Measurements from ENCODE around the gene MSX2. TPM values are rescaled to one million over a fixed set of nuclear protein-coding genes. Genes with fewer than 3 reads are reported as not detected.

The MSX2 gene
- total RNA-seq, 1 experiment from 2014 or later = 8.5 TPM

DNA sequence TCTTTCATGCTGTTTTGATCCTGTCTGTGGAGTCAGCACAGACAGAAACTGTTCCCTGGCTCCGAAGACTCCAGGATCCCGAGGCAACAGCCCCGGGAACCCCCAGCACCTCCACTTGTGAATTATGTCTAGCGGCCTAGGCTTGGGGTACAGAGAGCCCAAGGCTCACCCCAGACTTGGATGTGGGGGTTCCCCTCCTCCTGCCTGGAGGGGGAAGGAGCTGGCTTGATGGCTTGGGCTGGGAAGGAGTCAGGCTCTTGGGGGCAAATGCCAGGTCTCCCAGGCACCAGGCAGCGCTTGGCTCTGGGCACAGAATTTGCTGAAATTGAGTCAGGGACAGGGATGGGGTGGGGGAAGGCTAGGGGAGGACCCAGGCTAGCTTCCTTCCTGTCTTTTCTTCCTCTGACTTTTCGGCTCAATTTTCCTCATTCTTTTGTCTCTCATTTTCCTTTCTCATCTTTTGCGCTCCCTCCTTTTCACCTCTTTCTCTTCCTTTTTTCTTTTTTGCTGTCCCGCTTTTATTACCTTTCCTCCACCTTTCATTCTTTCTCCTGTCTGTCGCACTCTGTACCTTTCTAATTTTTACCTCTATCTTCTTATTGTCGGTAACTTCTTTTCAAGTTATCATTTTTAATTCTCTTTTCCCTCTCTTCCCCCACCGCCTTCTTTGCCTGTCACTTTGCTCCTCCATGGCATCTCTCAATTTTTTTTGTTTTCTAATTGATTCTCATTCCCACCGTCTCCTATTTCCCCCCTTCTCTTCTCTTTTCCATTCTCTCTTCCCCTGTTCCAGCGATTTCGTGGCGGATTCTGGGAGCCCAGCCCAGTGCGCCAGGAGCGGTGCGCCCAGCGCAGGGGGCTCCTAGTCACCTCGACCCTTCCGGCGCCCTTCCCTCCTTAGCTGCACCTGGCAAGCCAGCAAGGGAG lies 10.5 kb downstream of the MSX2 start:
- BruUV-seq (replicated peaks) = no TSS peak
- H3K27ac ChIP-seq (ENCODE audit: low read length) = no peak overlapping the region; the same call in 1 of the 2 replicates
- no peaks in the 10 kb centered on the region for H3K36me3 ChIP-seq (ENCODE audit: control insufficient read depth, insufficient read depth, low read length)
- peak overlapping the region; percentile 52 to 89 for H3K4me3 ChIP-seq (ENCODE audit: low read depth in 2 of 2, low read length in 2 of 2)
- H3K9me3 ChIP-seq (ENCODE audit: control insufficient read depth, insufficient read depth, low read depth, low read length) = no peaks in the 10 kb centered on the region
- TF ChIP-seq SIN3A (IDR thresholded peaks at IDR 0.05; ENCODE audit: borderline replicate concordance, insufficient read depth, low read depth, low read length) (no peak), REST (IDR thresholded peaks at IDR 0.05; ENCODE audit: insufficient read depth in 1 of 2, low read depth in 2 of 2, low read length in 1 of 2) (no peak), POLR2AphosphoS5 (IDR thresholded peaks at IDR 0.05; ENCODE audit: low read depth, low read length) (no peak), CTCF (IDR thresholded peaks at IDR 0.05) (no peak), TCF7L2 (IDR thresholded peaks at IDR 0.05; ENCODE audit: low read depth, low read length) (no peak)
- ChIA-PET POLR2A (no interaction called here), CTCF (no interaction called here)
- ATAC-seq (no peak), DNase-seq (ENCODE audit: low read depth, low spot score) (no peak)
- H3K27me3 ChIP-seq (ENCODE audit: control insufficient read depth, insufficient read depth, low read length) = peaks cover 3% of the 10 kb centered on the region; the same call in 1 of the 2 replicates
- H3K4me1 ChIP-seq (ENCODE audit: control insufficient read depth, insufficient read depth, low read length) = peaks cover 20% of the 10 kb centered on the region
- intact Hi-C loops (cut with micrococcal nuclease; ENCODE audit: unreplicated experiment) = loop anchor here (1.0 kb wide), 1 partner anchor 408 kb away; no protein-coding TSS in a partner anchor
- in situ Hi-C loops (cut with HindIII; ENCODE audit: low pct_unique_long_range_greater_than_20kb, low sequenced_read_pairs) = no loop called here

- in situ Hi-C loops (cut with HindIII; ENCODE audit: low pct_unique_long_range_greater_than_20kb, low sequenced_read_pairs) (no loop called here), intact Hi-C loops (cut with micrococcal nuclease; ENCODE audit: unreplicated experiment) (loop anchor here (1.0 kb wide), 1 partner anchor 316 kb away; no protein-coding TSS in a partner anchor)
- ChIA-PET POLR2A (no interaction called here), CTCF (interaction anchor here (0.6 to 1.5 kb wide), 4 partner anchors 39 to 530 kb away, joined by 3 to 5 read pairs (median 4); no protein-coding TSS in a partner anchor)
- H3K27me3 ChIP-seq (ENCODE audit: control insufficient read depth, insufficient read depth, low read length) = peaks cover 3% of the 10 kb centered on the region; the same call in 1 of the 2 replicates
- H3K36me3 ChIP-seq (ENCODE audit: control insufficient read depth, insufficient read depth, low read length) = no peaks in the 10 kb centered on the region
- DNase-seq (ENCODE audit: low read depth, low spot score) (no peak), ATAC-seq (peak; percentile 93)
- no peak overlapping the region for H3K27ac ChIP-seq (ENCODE audit: low read length)
- no TSS peak for BruUV-seq (replicated peaks)
- H3K9me3 ChIP-seq (ENCODE audit: control insufficient read depth, insufficient read depth, low read depth, low read length) = no peaks in the 10 kb centered on the region
- TF ChIP-seq REST (IDR thresholded peaks at IDR 0.05; ENCODE audit: insufficient read depth in 1 of 2, low read depth in 2 of 2, low read length in 1 of 2) (peak in 1 of 2 experiments; percentile 25; a peak in 1 of 4 replicates), CTCF (IDR thresholded peaks at IDR 0.05) (peak; percentile 87), POLR2AphosphoS5 (IDR thresholded peaks at IDR 0.05; ENCODE audit: low read depth, low read length) (no peak), TCF7L2 (IDR thresholded peaks at IDR 0.05; ENCODE audit: low read depth, low read length) (peak; percentile 97), SIN3A (IDR thresholded peaks at IDR 0.05; ENCODE audit: borderline replicate concordance, insufficient read depth, low read depth, low read length) (no peak)
- peak overlapping the region; percentile 52 to 89 for H3K4me3 ChIP-seq (ENCODE audit: low read depth in 2 of 2, low read length in 2 of 2)
- H3K4me1 ChIP-seq (ENCODE audit: control insufficient read depth, insufficient read depth, low read length) = peaks cover 20% of the 10 kb centered on the region
Measured at GRCh38 chr5:174735498-174736330, 11.3 kb downstream of the MSX2 start.
